ENCODE results near the gene C2CD5.

The C2CD5 gene

DNA sequence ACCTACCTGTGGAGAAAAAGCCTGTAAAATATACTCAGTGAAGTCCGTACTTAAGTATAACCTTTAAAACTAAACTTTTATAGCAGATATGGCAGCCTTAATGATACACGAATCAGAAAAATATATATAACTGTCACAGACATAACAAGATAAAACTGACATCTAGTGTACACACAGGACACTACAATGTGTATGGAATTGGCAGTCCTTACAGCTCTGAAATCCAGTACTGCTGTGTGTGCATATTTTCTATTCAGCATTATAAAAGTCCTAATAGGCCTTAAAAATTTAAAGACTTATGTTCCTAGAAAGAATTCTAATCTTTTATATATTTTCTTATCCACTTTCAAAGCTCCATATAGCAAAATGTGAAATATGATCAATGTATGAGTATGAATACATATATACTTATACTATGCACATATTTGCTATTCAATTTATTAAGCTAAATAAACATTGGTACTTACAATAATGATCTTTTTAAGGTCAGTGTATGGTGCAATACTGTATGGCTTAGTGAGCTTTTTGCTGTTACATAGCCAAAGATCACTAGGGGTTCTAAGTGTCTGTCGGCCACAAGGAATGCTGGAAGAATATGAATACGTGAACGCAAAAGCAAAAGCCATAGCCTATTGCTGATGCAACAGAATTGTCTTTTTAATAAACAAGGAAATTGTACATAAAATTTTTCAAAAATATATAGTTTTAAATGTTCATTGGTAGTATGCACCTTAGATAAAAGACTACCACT lies 69.2 kb downstream of the C2CD5 start:
- DNase-seq, result no peak
- no peaks in the 10 kb centered on the region; the same call in 1 of the 2 replicates for H3K36me3 ChIP-seq (replicated peaks; ENCODE audit: insufficient read depth, low read length)

DNA sequence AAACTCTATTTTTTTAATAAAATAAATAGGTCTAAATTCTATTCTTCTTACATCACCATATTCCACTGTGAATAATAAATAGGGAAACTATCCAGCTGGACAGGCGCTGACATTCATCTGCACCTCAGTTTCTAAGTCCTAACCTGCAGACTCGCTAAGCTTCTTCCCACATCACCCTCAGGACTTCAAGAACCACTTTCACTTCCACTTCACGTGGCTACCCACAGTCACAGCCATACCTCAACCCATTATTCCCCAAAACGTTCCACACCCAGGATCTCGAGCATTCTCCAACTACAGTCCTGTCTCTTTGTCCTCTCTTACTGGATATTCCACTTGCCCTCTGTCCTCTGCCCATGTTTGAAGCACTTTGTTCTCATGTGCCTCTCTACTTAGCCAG lies 71.1 kb downstream of the C2CD5 start:
- no peak for TF ChIP-seq EZH2phosphoT487 (IDR thresholded peaks at IDR 0.05; ENCODE audit: low read length)
- no peak for TF ChIP-seq EZH2 (optimal IDR thresholded peaks at IDR 0.05; ENCODE audit: low read depth, low read length)
- TF ChIP-seq, protein P1, sequence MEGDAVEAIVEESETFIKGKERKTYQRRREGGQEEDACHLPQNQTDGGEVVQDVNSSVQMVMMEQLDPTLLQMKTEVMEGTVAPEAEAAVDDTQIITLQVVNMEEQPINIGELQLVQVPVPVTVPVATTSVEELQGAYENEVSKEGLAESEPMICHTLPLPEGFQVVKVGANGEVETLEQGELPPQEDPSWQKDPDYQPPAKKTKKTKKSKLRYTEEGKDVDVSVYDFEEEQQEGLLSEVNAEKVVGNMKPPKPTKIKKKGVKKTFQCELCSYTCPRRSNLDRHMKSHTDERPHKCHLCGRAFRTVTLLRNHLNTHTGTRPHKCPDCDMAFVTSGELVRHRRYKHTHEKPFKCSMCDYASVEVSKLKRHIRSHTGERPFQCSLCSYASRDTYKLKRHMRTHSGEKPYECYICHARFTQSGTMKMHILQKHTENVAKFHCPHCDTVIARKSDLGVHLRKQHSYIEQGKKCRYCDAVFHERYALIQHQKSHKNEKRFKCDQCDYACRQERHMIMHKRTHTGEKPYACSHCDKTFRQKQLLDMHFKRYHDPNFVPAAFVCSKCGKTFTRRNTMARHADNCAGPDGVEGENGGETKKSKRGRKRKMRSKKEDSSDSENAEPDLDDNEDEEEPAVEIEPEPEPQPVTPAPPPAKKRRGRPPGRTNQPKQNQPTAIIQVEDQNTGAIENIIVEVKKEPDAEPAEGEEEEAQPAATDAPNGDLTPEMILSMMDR (IDR thresholded peaks at IDR 0.05; ENCODE audit: low read length), result no peak
- no peaks in the 10 kb centered on the region for H3F3A ChIP-seq (ENCODE audit: insufficient read depth, low read length)
- no peak overlapping the region for H3K4me3 ChIP-seq (ENCODE audit: low read length)
- no peaks in the 10 kb centered on the region for H3K27me3 ChIP-seq (replicated peaks; ENCODE audit: insufficient read depth, low read length)
- H3K79me2 ChIP-seq (ENCODE audit: low read length), result no peaks in the 10 kb centered on the region
- no peak for DNase-seq
- no peaks in the 10 kb centered on the region for H3K4me1 ChIP-seq (ENCODE audit: low read length)
- no peak overlapping the region for H3K4me2 ChIP-seq (ENCODE audit: low read depth, low read length)
- no peak overlapping the region for H2AFZ ChIP-seq (ENCODE audit: low read length)
- no peak overlapping the region for H3K9ac ChIP-seq (ENCODE audit: low read length)
- no peaks in the 10 kb centered on the region for H3K9me3 ChIP-seq (replicated peaks; ENCODE audit: insufficient read depth, low read length)
- no peak overlapping the region for H3K27ac ChIP-seq (ENCODE audit: low read length)
- no peaks in the 10 kb centered on the region for H4K20me1 ChIP-seq (ENCODE audit: insufficient read depth, low read length)
- no peaks in the 10 kb centered on the region for H3K9me2 ChIP-seq (replicated peaks; ENCODE audit: insufficient read depth, low read length)
- no peaks in the 10 kb centered on the region; the same call in 1 of the 2 replicates for H3K36me3 ChIP-seq (replicated peaks; ENCODE audit: insufficient read depth, low read length)

More for the DNA sequence above, 69.2 kb downstream of the C2CD5 start:
- H3F3A ChIP-seq (ENCODE audit: insufficient read depth, low read length), result no peaks in the 10 kb centered on the region
- H3K27me3 ChIP-seq (replicated peaks; ENCODE audit: insufficient read depth, low read length), result no peaks in the 10 kb centered on the region
- no peak overlapping the region for H2AFZ ChIP-seq (ENCODE audit: low read length)
- no peak overlapping the region for H3K4me3 ChIP-seq (ENCODE audit: low read length)
- H4K20me1 ChIP-seq (ENCODE audit: insufficient read depth, low read length), result no peaks in the 10 kb centered on the region
- no peaks in the 10 kb centered on the region for H3K79me2 ChIP-seq (ENCODE audit: low read length)
- H3K9ac ChIP-seq (ENCODE audit: low read length), result no peak overlapping the region
- no peak overlapping the region for H3K4me2 ChIP-seq (ENCODE audit: low read depth, low read length)
- TF ChIP-seq EZH2phosphoT487 (IDR thresholded peaks at IDR 0.05; ENCODE audit: low read length), result no peak
- TF ChIP-seq, protein P1 (IDR thresholded peaks at IDR 0.05; ENCODE audit: low read length), result no peak
- TF ChIP-seq EZH2 (optimal IDR thresholded peaks at IDR 0.05; ENCODE audit: low read depth, low read length), result no peak
- no peaks in the 10 kb centered on the region for H3K9me3 ChIP-seq (replicated peaks; ENCODE audit: insufficient read depth, low read length)
- no peak overlapping the region for H3K27ac ChIP-seq (ENCODE audit: low read length)
- no peaks in the 10 kb centered on the region for H3K9me2 ChIP-seq (replicated peaks; ENCODE audit: insufficient read depth, low read length)
- H3K4me1 ChIP-seq (ENCODE audit: low read length), result no peaks in the 10 kb centered on the region

DNA sequence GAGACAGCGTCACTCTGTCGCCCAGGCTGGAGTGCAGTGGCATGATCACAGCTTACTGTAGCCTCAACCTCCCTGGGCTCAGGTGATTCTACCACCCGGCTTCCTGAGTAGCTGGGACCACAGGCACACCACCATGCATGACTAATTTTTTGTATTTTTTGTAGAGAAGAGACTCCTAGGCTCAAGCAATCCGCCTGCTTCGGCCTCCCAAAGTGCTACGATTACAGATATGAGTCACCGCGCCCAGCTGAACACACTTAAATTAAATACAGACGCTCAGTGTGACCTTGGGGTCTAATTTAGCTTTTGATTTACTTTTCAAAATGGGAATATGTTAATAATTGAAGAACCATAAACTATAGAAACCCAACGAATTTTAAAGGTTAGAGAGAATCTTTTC lies 77.2 kb downstream of the C2CD5 start:
- no peak for DNase-seq
- Histone ChIP-seq H3F3A (ENCODE audit: insufficient read depth, low read length) (no peaks in the 10 kb centered on the region), H2AFZ (ENCODE audit: low read length) (no peak overlapping the region), H3K9ac (ENCODE audit: low read length) (no peak overlapping the region), H3K79me2 (ENCODE audit: low read length) (no peaks in the 10 kb centered on the region), H3K4me1 (ENCODE audit: low read length) (no peaks in the 10 kb centered on the region), H3K4me2 (ENCODE audit: low read depth, low read length) (no peak overlapping the region), H3K9me2 (replicated peaks; ENCODE audit: insufficient read depth, low read length) (no peaks in the 10 kb centered on the region), H3K9me3 (replicated peaks; ENCODE audit: insufficient read depth, low read length) (no peaks in the 10 kb centered on the region), H3K4me3 (ENCODE audit: low read length) (no peak overlapping the region), H4K20me1 (ENCODE audit: insufficient read depth, low read length) (no peaks in the 10 kb centered on the region), H3K27ac (ENCODE audit: low read length) (no peak overlapping the region), H3K27me3 (replicated peaks; ENCODE audit: insufficient read depth, low read length) (no peaks in the 10 kb centered on the region), H3K36me3 (replicated peaks; ENCODE audit: insufficient read depth, low read length) (no peaks in the 10 kb centered on the region; the same call in 1 of the 2 replicates)
- TF ChIP-seq EZH2 (optimal IDR thresholded peaks at IDR 0.05; ENCODE audit: low read depth, low read length) (no peak), EZH2phosphoT487 (IDR thresholded peaks at IDR 0.05; ENCODE audit: low read length) (no peak)
- TF ChIP-seq, protein P1 (IDR thresholded peaks at IDR 0.05; ENCODE audit: low read length), result no peak
